Measurements from ENCODE around the gene UBE2E3.

The UBE2E3 gene

GRCh38 chr2:181025004-181025403, 44.6 kb downstream of the UBE2E3 start:
- H3K4me3 ChIP-seq (ENCODE audit: low read depth, low read length) = no peak overlapping the region
- no peak overlapping the region for H3K27ac ChIP-seq (ENCODE audit: extremely low read depth, low read depth, low read length)
- TF ChIP-seq, protein P1, sequence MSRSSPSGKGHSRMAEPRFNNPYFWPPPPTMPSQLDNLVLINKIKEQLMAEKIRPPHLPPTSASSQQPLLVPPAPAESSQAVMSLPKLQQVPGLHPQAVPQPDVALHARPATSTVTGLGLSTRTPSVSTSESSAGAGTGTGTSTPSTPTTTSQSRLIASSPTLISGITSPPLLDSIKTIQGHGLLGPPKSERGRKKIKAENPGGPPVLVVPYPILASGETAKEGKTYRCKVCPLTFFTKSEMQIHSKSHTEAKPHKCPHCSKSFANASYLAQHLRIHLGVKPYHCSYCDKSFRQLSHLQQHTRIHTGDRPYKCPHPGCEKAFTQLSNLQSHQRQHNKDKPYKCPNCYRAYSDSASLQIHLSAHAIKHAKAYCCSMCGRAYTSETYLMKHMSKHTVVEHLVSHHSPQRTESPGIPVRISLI (tag by site-specific recombination; IDR thresholded peaks at IDR 0.05) = no peak
- TF ChIP-seq, protein P2, sequence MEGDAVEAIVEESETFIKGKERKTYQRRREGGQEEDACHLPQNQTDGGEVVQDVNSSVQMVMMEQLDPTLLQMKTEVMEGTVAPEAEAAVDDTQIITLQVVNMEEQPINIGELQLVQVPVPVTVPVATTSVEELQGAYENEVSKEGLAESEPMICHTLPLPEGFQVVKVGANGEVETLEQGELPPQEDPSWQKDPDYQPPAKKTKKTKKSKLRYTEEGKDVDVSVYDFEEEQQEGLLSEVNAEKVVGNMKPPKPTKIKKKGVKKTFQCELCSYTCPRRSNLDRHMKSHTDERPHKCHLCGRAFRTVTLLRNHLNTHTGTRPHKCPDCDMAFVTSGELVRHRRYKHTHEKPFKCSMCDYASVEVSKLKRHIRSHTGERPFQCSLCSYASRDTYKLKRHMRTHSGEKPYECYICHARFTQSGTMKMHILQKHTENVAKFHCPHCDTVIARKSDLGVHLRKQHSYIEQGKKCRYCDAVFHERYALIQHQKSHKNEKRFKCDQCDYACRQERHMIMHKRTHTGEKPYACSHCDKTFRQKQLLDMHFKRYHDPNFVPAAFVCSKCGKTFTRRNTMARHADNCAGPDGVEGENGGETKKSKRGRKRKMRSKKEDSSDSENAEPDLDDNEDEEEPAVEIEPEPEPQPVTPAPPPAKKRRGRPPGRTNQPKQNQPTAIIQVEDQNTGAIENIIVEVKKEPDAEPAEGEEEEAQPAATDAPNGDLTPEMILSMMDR (tag by site-specific recombination; IDR thresholded peaks at IDR 0.05) = no peak
- peak; percentile 82 for TF ChIP-seq PRDM6 (tag by site-specific recombination; IDR thresholded peaks at IDR 0.05)
- peak; percentile 12; the same call in 1 of the 2 replicates for TF ChIP-seq OSR2 (tag by site-specific recombination; IDR thresholded peaks at IDR 0.05)
- no peak for TF ChIP-seq ZNF140 (tag by site-specific recombination; IDR thresholded peaks at IDR 0.05)
- TF ChIP-seq BCL6B (tag by site-specific recombination; IDR thresholded peaks at IDR 0.05) = peak; percentile 94
- TF ChIP-seq WT1 (tag by site-specific recombination; IDR thresholded peaks at IDR 0.05) = no peak
- H3K9me3 ChIP-seq (ENCODE audit: control insufficient read depth, insufficient read depth, low read depth, low read length) = no peaks in the 10 kb centered on the region
- CTCF ChIA-PET = interaction anchor here (1.2 kb wide), 1 partner anchor 34 kb away, joined by 3 read pairs; no protein-coding TSS in a partner anchor
- peaks cover 0 to 3% of the 10 kb centered on the region in 2 experiments; a peak in 1 of 3 replicates for H3K36me3 ChIP-seq (ENCODE audit: control insufficient read depth in 2 of 2, insufficient read depth in 1 of 2, low read length in 2 of 2)
- peaks cover 11% of the 10 kb centered on the region for H3K4me1 ChIP-seq (ENCODE audit: control insufficient read depth, insufficient read depth, low read length)
- POLR2A ChIA-PET = no interaction called here

DNA sequence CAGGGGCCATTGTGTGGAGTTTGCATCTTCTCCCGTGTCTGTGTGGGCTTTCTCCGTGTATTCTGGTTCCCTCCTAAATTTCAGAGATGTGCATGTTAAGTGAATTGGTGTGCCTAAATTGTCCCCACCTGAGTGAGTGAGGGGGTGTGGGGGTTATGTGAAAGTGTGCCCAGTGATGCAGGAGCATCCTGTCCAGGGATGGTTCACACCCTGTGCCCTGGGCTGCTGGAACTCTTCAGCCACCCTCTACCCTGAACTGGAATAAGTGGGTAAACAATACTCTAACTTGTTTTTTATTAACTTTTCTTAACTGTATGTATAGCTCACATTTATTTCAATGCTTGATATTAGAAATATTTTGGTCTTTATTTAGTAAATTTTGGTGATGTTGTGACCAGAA, 56.0 kb downstream of the UBE2E3 start:
- Histone ChIP-seq H3K36me3 (ENCODE audit: control insufficient read depth in 2 of 2, insufficient read depth in 1 of 2, low read length in 2 of 2) (no peaks in the 10 kb centered on the region), H3K4me1 (ENCODE audit: control insufficient read depth, insufficient read depth, low read length) (no peaks in the 10 kb centered on the region), H3K4me3 (ENCODE audit: low read depth, low read length) (no peak overlapping the region), H3K27ac (ENCODE audit: extremely low read depth, low read depth, low read length) (no peak overlapping the region), H3K9me3 (ENCODE audit: control insufficient read depth, insufficient read depth, low read depth, low read length) (no peaks in the 10 kb centered on the region)
- no peak for TF ChIP-seq ZNF354C (tag by site-specific recombination; IDR thresholded peaks at IDR 0.05; ENCODE audit: borderline replicate concordance, low read depth)
- ChIA-PET POLR2A (no interaction called here), CTCF (interaction anchor here (0.6 kb wide), 1 partner anchor 765 kb away, joined by 3 read pairs; no protein-coding TSS in a partner anchor)

- POLR2A ChIA-PET = no interaction called here
- Histone ChIP-seq H3K9me3 (ENCODE audit: control insufficient read depth, insufficient read depth, low read depth, low read length) (no peaks in the 10 kb centered on the region), H3K36me3 (ENCODE audit: control insufficient read depth in 2 of 2, insufficient read depth in 1 of 2, low read length in 2 of 2) (no peaks in the 10 kb centered on the region), H3K27ac (ENCODE audit: extremely low read depth, low read depth, low read length) (no peak overlapping the region), H3K4me3 (ENCODE audit: low read depth, low read length) (no peak overlapping the region), H3K4me1 (ENCODE audit: control insufficient read depth, insufficient read depth, low read length) (no peaks in the 10 kb centered on the region)
- CTCF ChIA-PET = interaction anchor here (0.6 kb wide), 1 partner anchor 766 kb away, joined by 3 read pairs; no protein-coding TSS in a partner anchor
- TF ChIP-seq ZNF560 (tag by site-specific recombination; IDR thresholded peaks at IDR 0.05; ENCODE audit: borderline replicate concordance) (no peak), ZBTB6 (tag by site-specific recombination; IDR thresholded peaks at IDR 0.05) (peak; percentile 64; the same call in 1 of the 2 replicates), SP7 (tag by site-specific recombination; IDR thresholded peaks at IDR 0.05) (peak; percentile 45; the same call in 1 of the 2 replicates)
Observed at GRCh38 chr2:181036848-181037603, 56.6 kb downstream of the UBE2E3 start.

Measured in HEK293 (cell line).